Keratinocyte (primary cell): ENCODE measurements around the gene ZNF597. TPM values are rescaled to one million over a fixed set of nuclear protein-coding genes. Genes with fewer than 3 reads are reported as not detected.

Source experiments
- DNase-seq: peaks from one replicate; pipeline ENCODE4 v3.0.0-alpha.2; 2011; ENCODE audit warnings: low read depth, missing footprints, low spot score
- FAIRE-seq: peaks from 2 replicates; lab custom pipeline; 2011; peaks lifted over from hg19 to GRCh38; lab: Jason Lieb, UNC
- H2AFZ ChIP-seq: 2 replicates; pipeline ENCODE4 v1.6.0; 2012; ENCODE audit warnings: low read length, control low read depth, inconsistent platforms; ENCODE audit not compliant: control insufficient read depth
- H3K27ac ChIP-seq: 2 replicates; pipeline ENCODE4 v1.5.1; 2011; ENCODE audit warnings: low read length; ENCODE audit not compliant: control insufficient read depth, insufficient read depth
- H3K27me3 ChIP-seq: 3 replicates; pipeline ENCODE4 v1.6.0; 2011; ENCODE audit warnings: low read length; ENCODE audit not compliant: control insufficient read depth, insufficient read depth; ENCODE audit errors: extremely low read depth
- H3K36me3 ChIP-seq, 2 experiments: 2 replicates in 1 of 2; 3 replicates in 1 of 2; pipeline ENCODE4 v1.5.1; 2011; ENCODE audit warnings: low read length in 2 of 2, mild to moderate bottlenecking in 1 of 2; ENCODE audit not compliant: control insufficient read depth in 2 of 2, insufficient read depth in 2 of 2; ENCODE audit errors: extremely low read depth in 1 of 2
- H3K4me1 ChIP-seq: 3 replicates; pipeline ENCODE4 v1.5.1; 2011; ENCODE audit warnings: low read length; ENCODE audit not compliant: control insufficient read depth, insufficient read depth; ENCODE audit errors: extremely low read depth
- H3K4me2 ChIP-seq: 3 replicates; pipeline ENCODE4 v1.6.0; 2011; ENCODE audit warnings: low read depth, low read length; ENCODE audit not compliant: control insufficient read depth, insufficient read depth; ENCODE audit errors: extremely low read depth
- H3K4me3 ChIP-seq, 3 experiments: fragments of 200-600 bp in 1 of 3; sonication (generic) in 1 of 3; 2 replicates in 2 of 3; 3 replicates in 1 of 3; pipeline ENCODE4 v1.5.1; 2011 to 2016; ENCODE audit warnings: low read length in 3 of 3, mild to moderate bottlenecking in 3 of 3, control low read depth in 2 of 3, inconsistent platforms in 1 of 3, low read depth in 1 of 3, mixed read lengths in 1 of 3, mixed run types in 1 of 3, moderate library complexity in 1 of 3; ENCODE audit not compliant: control insufficient read depth in 2 of 3, insufficient read depth in 2 of 3; ENCODE audit errors: extremely low read depth in 1 of 3
- H3K79me2 ChIP-seq: 2 replicates; pipeline ENCODE4 v1.6.0; 2012; ENCODE audit warnings: low read length; ENCODE audit not compliant: control insufficient read depth, insufficient read depth
- H3K9ac ChIP-seq: 3 replicates; pipeline ENCODE4 v1.6.0; 2011; ENCODE audit warnings: low read length; ENCODE audit not compliant: control insufficient read depth, insufficient read depth; ENCODE audit errors: extremely low read depth
- H3K9me1 ChIP-seq: 3 replicates; pipeline ENCODE4 v1.6.0; 2011; ENCODE audit warnings: low read length; ENCODE audit not compliant: control insufficient read depth, insufficient read depth; ENCODE audit errors: extremely low read depth
- H3K9me3 ChIP-seq: 2 replicates; pipeline ENCODE4 v1.5.1; 2012; ENCODE audit warnings: low read depth, low read length; ENCODE audit not compliant: control insufficient read depth
- H4K20me1 ChIP-seq: 3 replicates; pipeline ENCODE4 v1.6.0; 2011; ENCODE audit warnings: low read length; ENCODE audit not compliant: control insufficient read depth, insufficient read depth; ENCODE audit errors: extremely low read depth
- EZH2 ChIP-seq: IDR thresholded peaks from one replicate; pipeline ENCODE4 v1.6.1; 2012; ENCODE audit warnings: inconsistent platforms, mild to moderate bottlenecking, low read length, moderate library complexity
- dilution Hi-C: fragments of 300-500 bp; cut with MboI; formaldehyde crosslinking; loops from one replicate; pipeline ENCODE4 v1.7.0; 2020; ENCODE audit warnings: low sequenced_read_pairs; ENCODE audit not compliant: extremely low pct_ligation_motif_present
- polyA plus RNA-seq, 5 experiments: library from polyadenylated mRNA; depleted of rRNA in 3 of 5; stranded (reverse) in 3 of 5; stranded (forward) in 1 of 5; unstranded in 1 of 5; fragments of >200 nt; gene quantifications; 1 replicate in 1 of 5; 2 replicates in 3 of 5; 3 replicates in 1 of 5; pipeline versions ENCODE4 v1.2.1 to v1.2.3, GENCODE V29; 2011 to 2012; ENCODE audit warnings: missing spikeins in 2 of 5, low read depth in 1 of 5, low replicate concordance in 1 of 5
- TF ChIP-seq, protein P1 (sequence below), 3 experiments: IDR thresholded peaks in 1 of 3; conservative IDR thresholded peaks in 1 of 3; optimal IDR thresholded peaks in 1 of 3; 2 replicates in 2 of 3; 3 replicates in 1 of 3; pipeline versions ENCODE3 to v1.5.1; 2011; ENCODE audit warnings: low read length in 3 of 3, mild to moderate bottlenecking in 3 of 3, moderate library complexity in 2 of 3, control low read depth in 1 of 3, inconsistent platforms in 1 of 3; ENCODE audit not compliant: insufficient read depth in 2 of 3; ENCODE audit errors: extremely low read depth in 1 of 3

Gene ZNF597
- polyA plus RNA-seq, 1 donor (not counting 4 experiments of a cell fraction or from before 2014, with no cell fraction given), result 1.7 TPM

DNA sequence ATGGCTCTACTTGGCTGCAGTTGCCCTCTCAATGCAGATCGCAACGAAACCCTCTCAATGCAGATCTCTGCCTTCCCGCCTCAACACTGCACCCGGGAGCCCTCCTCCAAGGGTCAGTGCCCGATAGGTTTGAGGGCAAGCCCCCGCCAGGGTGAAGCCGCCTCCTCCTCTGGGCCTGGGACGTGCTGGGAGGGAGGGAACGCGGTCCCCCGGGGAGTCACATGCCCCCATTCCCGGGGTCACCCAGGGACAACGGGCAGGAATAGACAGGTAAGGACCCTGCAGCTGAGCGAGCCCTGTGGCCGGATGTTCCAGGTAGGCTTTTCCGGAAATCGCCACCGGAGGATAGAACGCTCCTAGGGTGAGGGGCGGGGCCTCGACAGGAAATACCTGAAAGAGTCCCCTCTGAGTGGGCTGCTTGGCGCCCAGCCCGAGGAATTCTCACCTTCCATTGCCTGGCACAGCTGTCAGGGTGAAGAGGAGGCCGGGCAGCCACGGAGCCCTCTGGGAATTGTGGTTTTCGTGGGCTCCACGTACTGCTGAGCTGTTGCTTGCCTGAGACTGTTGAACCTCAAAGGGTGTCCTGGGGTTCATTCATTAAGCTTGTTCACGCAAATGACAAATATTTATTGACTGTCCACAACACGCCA, 29.4 kb downstream of the ZNF597 start:
- no peaks in the 10 kb centered on the region for H3K9me1 ChIP-seq
- H2AFZ ChIP-seq, result no peak overlapping the region
- H3K36me3 ChIP-seq, result peaks cover 0 to 3% of the 10 kb centered on the region in 2 experiments
- DNase-seq (no peak), FAIRE-seq (no peak)
- no peak overlapping the region for H3K4me3 ChIP-seq
- no peaks in the 10 kb centered on the region for H3K79me2 ChIP-seq
- no peak overlapping the region for H3K27ac ChIP-seq
- H3K9ac ChIP-seq, result no peak overlapping the region
- H3K9me3 ChIP-seq, result peaks cover 10% of the 10 kb centered on the region
- dilution Hi-C loops, result no loop called here
- H4K20me1 ChIP-seq, result no peaks in the 10 kb centered on the region
- no peaks in the 10 kb centered on the region for H3K27me3 ChIP-seq
- no peaks in the 10 kb centered on the region for H3K4me1 ChIP-seq
- TF ChIP-seq, protein P1, sequence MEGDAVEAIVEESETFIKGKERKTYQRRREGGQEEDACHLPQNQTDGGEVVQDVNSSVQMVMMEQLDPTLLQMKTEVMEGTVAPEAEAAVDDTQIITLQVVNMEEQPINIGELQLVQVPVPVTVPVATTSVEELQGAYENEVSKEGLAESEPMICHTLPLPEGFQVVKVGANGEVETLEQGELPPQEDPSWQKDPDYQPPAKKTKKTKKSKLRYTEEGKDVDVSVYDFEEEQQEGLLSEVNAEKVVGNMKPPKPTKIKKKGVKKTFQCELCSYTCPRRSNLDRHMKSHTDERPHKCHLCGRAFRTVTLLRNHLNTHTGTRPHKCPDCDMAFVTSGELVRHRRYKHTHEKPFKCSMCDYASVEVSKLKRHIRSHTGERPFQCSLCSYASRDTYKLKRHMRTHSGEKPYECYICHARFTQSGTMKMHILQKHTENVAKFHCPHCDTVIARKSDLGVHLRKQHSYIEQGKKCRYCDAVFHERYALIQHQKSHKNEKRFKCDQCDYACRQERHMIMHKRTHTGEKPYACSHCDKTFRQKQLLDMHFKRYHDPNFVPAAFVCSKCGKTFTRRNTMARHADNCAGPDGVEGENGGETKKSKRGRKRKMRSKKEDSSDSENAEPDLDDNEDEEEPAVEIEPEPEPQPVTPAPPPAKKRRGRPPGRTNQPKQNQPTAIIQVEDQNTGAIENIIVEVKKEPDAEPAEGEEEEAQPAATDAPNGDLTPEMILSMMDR (optimal IDR thresholded peaks at IDR 0.05 in 1 of 3, IDR thresholded peaks at IDR 0.05 in 1 of 3, conservative IDR thresholded peaks at IDR 0.05 in 1 of 3; ENCODE audit: extremely low read depth in 1 of 3, insufficient read depth in 2 of 3, low read length in 3 of 3), result no peak
- TF ChIP-seq EZH2, result no peak
- H3K4me2 ChIP-seq, result no peak overlapping the region

DNA sequence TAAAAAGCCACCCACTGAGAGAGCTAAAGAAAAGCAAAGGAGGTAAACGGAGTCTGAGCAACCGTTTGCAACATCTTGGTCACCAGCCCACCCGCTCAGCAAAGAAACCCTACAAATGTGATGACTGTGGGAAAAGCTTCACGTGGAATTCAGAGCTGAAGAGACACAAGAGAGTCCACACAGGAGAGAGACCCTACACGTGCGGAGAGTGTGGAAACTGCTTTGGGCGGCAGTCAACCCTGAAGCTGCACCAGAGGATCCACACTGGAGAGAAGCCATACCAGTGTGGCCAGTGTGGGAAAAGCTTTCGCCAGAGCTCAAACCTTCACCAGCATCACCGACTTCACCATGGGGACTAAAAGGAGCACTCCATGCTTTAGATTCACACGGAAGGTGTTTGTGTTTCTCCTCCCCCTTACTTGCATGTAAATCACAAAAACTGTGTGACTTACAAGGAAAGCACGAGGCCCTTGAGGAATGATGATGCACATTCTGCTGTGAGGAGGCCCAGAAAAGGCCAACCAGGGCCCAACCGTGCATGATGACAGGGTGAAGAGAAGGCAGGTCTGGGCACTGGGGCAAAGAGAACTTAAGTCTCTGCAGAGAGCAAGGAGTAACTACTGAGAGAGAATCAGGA, 34.6 kb downstream of the ZNF597 start:
- no peak overlapping the region for H3K4me3 ChIP-seq
- FAIRE-seq, result no peak

More for the DNA sequence above, 34.6 kb downstream of the ZNF597 start:
- Histone ChIP-seq H3K36me3 (peaks cover 9 to 20% of the 10 kb centered on the region in 2 experiments), H3K9me3 (peaks cover 33% of the 10 kb centered on the region), H3K9ac (no peak overlapping the region), H3K79me2 (peaks cover 5% of the 10 kb centered on the region), H2AFZ (no peak overlapping the region), H3K4me2 (no peak overlapping the region), H3K4me1 (no peaks in the 10 kb centered on the region), H3K9me1 (no peaks in the 10 kb centered on the region), H4K20me1 (no peaks in the 10 kb centered on the region), H3K27ac (no peak overlapping the region), H3K27me3 (no peaks in the 10 kb centered on the region)
- DNase-seq, result no peak
- no peak for TF ChIP-seq EZH2
- TF ChIP-seq, protein P1 (optimal IDR thresholded peaks at IDR 0.05 in 1 of 3, IDR thresholded peaks at IDR 0.05 in 1 of 3, conservative IDR thresholded peaks at IDR 0.05 in 1 of 3; ENCODE audit: extremely low read depth in 1 of 3, insufficient read depth in 2 of 3, low read length in 3 of 3), result no peak
- dilution Hi-C loops, result no loop called here
